GM12878 (cell line): ENCODE results near the gene CCDC71L.

ENCODE experiments used
- CBFB ChIP-seq: IDR thresholded peaks from 2 replicates; pipeline ENCODE4 v1.6.1; 2016; ENCODE audit warnings: antibody characterized with exemption, low read depth
- HDAC2 ChIP-seq: fragments of 200-600 bp; sonication (generic); IDR thresholded peaks from 2 replicates; pipeline ENCODE4 v1.6.1; 2017
- POU2F2 ChIP-seq: IDR thresholded peaks from 3 replicates; pipeline ENCODE4 v1.6.1; 2011; ENCODE audit warnings: low read depth, mild to moderate bottlenecking, low read length, borderline replicate concordance
- SREBF2 ChIP-seq: IDR thresholded peaks from 2 replicates; pipeline ENCODE4 v1.6.1; 2012; ENCODE audit warnings: mild to moderate bottlenecking, low read length
- TF ChIP-seq, protein P1 (sequence below), 3 experiments: IDR thresholded peaks in 2 of 3; conservative IDR thresholded peaks in 1 of 3; 2 replicates each; pipeline ENCODE4 v1.5.1; 2011; ENCODE audit warnings: low read depth in 3 of 3, low read length in 3 of 3, mild to moderate bottlenecking in 3 of 3, control low read depth in 2 of 3, moderate library complexity in 2 of 3, inconsistent platforms in 1 of 3, mixed read lengths in 1 of 3; ENCODE audit not compliant: control insufficient read depth in 2 of 3, insufficient read depth in 1 of 3; ENCODE audit errors: extremely low read depth in 1 of 3

DNA sequence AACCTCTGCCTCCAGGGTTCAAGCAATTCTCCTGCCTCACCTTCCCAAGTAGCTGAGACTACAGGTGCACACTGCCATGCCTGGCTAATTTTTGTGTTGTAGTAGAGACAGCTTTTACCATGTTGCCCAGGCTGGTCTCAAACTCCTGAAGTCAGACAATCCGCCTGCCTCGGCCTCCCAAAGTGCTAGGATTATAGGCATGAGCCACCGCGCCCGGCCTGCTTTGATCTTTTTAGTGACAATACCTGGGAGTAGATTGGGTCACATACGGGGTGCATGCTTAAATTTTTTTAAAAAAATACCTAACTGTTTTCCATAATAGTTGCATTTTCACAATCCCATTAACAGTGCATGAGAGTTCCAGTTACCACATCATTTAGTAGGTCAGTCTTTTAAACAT is 47.7 kb downstream of the CCDC71L start:
- TF ChIP-seq POU2F2: no peak
- TF ChIP-seq SREBF2: no peak
- TF ChIP-seq HDAC2: no peak
- TF ChIP-seq, protein P1, sequence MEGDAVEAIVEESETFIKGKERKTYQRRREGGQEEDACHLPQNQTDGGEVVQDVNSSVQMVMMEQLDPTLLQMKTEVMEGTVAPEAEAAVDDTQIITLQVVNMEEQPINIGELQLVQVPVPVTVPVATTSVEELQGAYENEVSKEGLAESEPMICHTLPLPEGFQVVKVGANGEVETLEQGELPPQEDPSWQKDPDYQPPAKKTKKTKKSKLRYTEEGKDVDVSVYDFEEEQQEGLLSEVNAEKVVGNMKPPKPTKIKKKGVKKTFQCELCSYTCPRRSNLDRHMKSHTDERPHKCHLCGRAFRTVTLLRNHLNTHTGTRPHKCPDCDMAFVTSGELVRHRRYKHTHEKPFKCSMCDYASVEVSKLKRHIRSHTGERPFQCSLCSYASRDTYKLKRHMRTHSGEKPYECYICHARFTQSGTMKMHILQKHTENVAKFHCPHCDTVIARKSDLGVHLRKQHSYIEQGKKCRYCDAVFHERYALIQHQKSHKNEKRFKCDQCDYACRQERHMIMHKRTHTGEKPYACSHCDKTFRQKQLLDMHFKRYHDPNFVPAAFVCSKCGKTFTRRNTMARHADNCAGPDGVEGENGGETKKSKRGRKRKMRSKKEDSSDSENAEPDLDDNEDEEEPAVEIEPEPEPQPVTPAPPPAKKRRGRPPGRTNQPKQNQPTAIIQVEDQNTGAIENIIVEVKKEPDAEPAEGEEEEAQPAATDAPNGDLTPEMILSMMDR (IDR thresholded peaks at IDR 0.05 in 2 of 3, conservative IDR thresholded peaks at IDR 0.05 in 1 of 3; ENCODE audit: control insufficient read depth in 2 of 3, extremely low read depth in 1 of 3, insufficient read depth in 1 of 3, low read depth in 3 of 3, low read length in 3 of 3): no peak
- no peak for TF ChIP-seq CBFB
